Measurements from ENCODE around the gene PIK3AP1.
A peak's percentile ranks its signal among the peaks of the same experiment; 100 is the strongest.
"Not testable (repeated sequence)": the region's sequence is repeated elsewhere in the genome, so short reads cannot be mapped to it uniquely, and the experiment has no call there.

The PIK3AP1 gene

GRCh38 chr10:96606216-96606615 lies 114.1 kb downstream of the PIK3AP1 start:
- no peak for DNase-seq

DNA sequence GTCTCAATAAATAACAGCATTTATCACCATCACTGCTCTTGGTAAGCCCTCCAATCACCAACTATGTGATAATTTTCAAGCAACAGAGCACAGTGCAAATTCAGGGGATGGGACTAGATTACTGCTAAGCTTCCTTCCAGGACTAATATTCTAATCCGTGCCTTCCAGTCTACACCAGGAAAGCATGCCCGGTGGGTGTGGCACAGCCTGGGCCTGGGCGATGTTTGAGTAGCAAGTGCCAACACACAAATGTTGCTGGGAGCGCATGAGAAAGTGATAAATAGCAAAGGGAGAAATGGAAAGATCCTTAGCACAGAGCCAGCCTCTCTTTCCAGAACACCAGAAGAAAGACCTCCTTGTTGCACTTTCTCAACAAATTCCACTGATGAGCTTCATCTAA lies 120.0 kb downstream of the PIK3AP1 start:
- no peak for DNase-seq

DNA sequence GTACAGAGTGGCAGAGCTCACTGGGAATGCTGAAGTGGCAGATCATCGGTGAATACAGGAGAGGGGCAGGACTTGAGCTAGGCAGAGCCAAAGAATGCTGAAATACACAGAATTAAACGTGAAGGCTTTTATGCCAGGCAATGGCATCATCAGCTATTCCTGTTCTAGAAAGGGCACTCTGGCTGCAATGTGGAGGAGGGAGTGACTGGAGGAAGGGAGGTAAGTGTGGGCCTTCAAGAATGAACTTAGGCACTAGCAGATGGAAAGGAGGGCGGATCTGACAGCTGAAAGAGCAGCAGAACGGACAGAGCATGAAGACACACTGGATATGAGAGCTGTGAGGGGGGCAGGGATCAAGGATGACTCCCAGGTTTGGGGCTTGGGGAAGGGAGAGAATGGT lies 121.5 kb downstream of the PIK3AP1 start:
- no peak for DNase-seq

DNA sequence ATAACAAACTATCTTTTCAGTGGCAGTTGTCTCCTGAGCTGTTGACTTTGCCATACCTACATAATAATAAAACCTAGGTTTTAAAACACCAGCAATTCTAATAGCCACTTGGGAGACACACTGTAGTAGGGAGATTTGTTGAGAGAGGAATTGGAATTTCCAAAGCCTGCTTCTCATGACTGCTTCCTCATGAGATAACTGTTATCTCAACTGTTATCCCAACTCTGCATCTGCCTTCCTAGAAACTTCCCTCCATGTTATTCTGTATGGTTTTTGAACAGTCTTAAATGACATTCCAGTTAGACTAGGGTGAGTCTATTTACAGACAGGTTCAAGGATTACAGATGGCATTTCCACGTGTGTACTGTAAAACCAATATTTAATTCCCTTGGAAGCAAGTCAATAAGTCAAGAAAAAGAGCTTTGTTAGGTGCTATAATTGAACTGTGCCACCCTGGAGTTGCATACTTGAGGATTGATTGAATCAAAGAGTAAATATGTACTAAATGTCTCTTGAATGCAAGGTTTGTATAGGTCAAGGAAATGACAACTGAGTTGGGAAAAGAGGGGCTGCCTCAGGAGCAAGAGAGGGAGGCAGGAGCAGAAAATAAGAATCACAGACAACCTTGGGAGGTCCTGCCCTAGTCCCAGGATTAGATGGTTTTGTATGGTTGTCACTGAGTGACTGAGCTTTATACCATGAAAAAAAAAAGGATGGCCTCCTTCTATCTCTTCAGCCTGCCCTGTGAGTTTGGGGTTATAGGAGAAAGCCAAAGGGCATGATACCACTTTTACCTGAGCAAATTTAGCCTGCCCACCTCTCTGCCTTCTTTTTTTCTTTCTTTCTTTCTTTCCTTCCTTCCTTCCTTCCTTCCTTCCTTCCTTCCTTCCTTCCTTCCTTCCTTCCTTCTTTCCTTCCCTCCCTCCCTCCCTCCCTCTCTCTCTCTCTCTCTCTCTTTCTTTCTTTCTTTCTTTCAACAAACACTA lies 123.6 kb downstream of the PIK3AP1 start:
- DNase-seq = no peak

- DNase-seq = no peak
These were observed 124.6 kb downstream of the PIK3AP1 start for GRCh38 chr10:96595741-96596140.

DNA sequence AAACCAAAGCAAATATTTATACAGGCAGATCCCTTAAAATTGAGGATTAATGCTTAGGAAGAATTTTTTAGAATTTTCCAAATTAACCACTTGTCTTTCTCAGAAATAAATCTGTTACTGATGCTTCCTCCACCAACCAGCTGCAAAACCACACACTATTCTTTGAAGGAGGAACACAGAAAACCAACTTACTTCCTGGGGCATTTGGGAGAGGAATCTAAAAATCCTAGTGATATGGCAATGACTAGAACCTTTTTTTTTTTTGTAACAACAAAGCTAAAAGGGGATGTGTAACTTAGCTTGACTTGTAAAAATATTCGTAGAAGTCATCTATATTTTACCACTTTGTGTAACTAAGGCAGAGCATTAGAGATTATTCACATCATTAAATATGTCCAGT lies 128.4 kb downstream of the PIK3AP1 start:
- no peak for DNase-seq

DNA sequence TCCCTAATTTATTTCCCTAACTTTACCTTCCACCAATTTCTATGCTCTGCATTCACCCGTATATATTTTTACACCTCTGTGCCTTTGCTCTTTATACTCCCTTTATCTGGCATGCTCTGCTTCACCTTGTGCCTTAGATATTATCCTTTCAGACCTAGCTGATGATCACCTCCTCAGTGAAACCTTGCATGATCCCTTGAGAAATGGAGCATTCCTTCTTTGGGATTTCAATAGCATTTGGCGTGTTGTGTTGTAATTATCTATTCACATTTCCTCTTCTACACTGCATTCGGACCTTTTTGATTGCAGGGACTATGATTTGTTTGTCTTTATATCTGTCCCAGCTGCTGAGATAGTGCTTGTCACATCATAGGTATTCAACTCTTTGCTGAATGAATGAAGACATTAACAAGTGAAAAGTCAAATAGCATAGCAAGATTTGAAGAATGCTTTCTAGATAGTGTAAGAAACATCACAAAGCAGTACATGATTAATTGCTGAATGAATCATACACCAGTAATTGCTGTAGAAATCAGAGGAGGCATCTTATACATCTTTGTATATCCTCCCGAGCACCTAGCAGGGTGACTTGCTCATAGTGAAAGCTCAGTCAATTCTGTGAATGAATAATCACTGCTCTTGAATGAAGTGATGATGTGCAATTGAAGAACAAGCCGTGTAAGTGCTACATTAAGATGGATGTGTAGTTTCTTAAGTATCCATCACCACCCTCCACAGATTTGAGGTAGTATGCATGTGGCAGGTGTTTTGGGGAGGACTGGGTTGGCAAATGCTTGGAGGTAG lies 131.5 kb downstream of the PIK3AP1 start:
- no peak for DNase-seq

- DNase-seq = no peak
These were observed 132.2 kb downstream of the PIK3AP1 start for GRCh38 chr10:96588060-96588554.

DNA sequence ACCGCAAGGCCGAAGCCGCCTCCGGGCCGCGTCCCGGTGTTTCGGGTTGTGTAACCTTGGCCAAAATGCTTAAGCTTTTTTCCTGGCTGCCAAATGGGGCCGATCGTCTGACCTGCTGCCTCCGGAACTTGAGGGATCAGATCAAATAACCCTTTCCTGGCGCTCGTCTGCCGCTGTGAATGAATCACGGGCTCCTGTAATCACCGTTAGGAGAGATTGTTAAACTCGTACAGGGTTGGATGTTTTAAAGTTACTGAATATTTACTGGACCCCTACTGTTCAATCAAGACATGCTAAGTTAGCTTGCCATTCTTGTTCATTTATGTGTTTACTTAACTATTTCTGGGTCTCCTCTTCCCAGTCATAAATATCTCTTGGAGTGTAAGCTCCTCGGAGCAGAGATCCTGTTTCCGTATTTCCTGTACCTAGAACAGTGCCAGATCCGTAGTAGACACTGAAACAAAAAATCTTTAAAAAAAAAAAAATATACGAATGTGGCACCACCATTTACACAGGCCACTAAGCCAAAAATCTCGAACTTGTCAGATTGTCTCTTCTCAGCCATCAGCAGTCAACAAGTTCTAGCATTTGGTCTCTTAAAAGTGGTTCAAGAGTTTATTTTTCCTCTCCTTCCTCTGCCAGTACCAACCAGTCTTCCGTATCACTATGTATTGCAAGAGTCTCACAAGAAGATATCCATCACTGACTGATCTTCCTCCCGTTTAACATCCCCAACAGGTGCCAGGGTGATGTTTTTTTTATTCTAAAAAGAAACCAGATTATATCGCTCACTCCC lies 132.9 kb downstream of the PIK3AP1 start:
- no peak for DNase-seq

- DNase-seq = peak in 1 of 2 experiments; percentile 20
These were observed 133.7 kb downstream of the PIK3AP1 start, which contains the start of gene TM9SF3 for GRCh38 chr10:96586419-96587263. TM9SF3 (minus strand) TSS chr10:96587012; CDS start chr10:96586835, 177 bp downstream.

DNA sequence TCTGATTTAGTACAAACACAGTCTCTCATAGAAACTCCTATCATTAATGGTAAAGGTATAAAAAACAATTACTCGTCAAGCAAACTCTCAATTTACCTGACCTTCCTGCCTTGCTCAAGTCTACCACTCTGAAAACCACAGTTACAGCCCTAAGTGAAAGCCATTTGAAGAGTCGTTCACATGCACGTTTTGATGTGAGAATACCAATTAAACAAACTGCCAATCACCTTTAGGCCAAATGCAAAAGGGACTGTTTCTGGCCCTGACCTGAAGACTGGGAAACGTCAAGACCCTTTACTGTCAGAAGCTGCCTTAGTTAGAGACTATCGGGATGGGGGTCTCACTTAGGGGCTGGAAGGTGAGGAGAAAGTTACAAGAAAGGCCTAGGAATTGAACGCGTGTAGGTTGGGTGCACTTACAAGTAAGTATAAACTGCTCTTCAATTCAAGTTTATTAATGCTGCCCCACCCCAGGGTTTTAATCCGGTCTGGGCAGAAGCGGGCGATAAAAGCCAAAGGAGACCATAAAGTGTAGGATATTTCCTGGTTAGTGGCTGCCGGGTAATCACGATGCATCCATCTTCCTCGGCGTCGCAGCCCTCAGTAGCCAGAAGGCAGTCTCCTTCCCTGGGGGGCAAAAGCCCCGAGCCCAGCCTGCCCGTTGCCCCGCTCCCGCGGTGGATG lies 134.4 kb downstream of the PIK3AP1 start:
- no peak for DNase-seq

DNA sequence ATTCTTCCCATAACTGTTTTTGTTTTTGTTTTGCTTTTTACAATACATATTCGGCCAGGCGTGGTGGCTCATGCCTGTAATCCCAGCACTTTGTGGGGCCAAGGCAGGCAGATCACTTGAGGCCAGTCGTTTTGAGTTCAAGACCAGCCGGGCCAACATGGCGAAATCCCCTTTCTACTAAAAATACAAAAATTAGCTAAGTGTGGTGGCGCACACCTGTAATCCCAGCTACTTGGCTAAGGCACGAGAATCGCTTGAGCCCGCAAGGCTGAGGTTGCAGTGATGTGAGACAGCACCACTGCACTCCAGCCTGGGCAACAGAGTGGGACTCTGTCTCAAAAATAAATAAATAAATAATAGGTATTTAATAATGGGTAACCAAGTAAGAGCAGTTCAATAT lies 135.8 kb downstream of the PIK3AP1 start:
- no peak for DNase-seq

GRCh38 chr10:96584035-96584434 lies 136.3 kb downstream of the PIK3AP1 start:
- DNase-seq = no peak

- DNase-seq = no peak
These were observed 141.2 kb downstream of the PIK3AP1 start for GRCh38 chr10:96579133-96579532.

GRCh38 chr10:96578633-96579032 lies 141.7 kb downstream of the PIK3AP1 start:
- DNase-seq = no peak

DNA sequence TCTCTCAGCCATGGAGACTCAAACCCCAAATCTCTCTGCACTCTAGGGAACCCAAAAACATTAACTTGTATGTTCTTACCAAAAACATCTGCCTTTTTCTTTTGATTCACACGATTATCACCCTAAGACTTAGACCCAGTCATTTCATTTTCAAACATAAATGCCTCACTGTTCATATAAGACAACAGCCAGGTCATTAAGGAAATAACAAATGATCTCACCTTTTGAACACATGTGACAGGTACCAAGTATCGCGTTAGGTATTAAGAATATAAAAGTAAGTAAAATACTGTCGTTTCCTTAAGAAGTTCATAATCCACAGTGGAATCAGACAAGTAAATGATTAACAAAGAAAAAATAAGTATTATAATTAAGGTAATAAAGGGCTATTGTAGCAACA lies 142.3 kb downstream of the PIK3AP1 start:
- no peak for DNase-seq

DNA sequence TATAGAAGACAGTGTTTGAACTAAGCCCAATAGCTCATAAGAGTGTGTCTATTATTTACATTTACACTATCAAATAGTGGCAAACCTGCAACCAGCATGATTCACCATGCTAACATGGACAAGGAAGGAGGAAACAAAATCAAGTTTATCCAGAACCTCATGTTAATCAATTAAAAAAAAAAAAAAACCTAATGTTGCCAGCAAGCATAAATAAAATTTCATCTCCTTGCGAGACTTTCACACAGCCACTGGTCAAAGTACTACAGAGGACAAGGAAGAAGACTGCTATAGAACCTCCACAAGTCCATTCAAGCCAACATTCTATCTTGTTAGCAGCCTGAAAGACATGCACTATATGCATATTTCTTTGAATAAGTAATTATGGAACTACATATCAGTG lies 143.2 kb downstream of the PIK3AP1 start:
- no peak for DNase-seq

- no peak for DNase-seq
These were observed 143.9 kb downstream of the PIK3AP1 start for GRCh38 chr10:96576277-96576980.

- DNase-seq = not testable (repeated sequence)
These were observed 145.8 kb downstream of the PIK3AP1 start for GRCh38 chr10:96574564-96574963.

GRCh38 chr10:96573036-96573435 lies 147.3 kb downstream of the PIK3AP1 start:
- DNase-seq = no peak

All from cerebellar nuclear complex (tissue), 1 donor.